Epithelial cell of esophagus (primary cell): ENCODE measurements around the gene VAMP5.
"Not testable (repeated sequence)": the region's sequence is repeated elsewhere in the genome, so short reads cannot be mapped to it uniquely, and the experiment has no call there.

Experiments used
- DNase-seq: peaks from one replicate; pipeline ENCODE4 v3.0.0; 2010; ENCODE audit warnings: low read depth
- H3K4me3 ChIP-seq: 2 replicates; pipeline ENCODE4 v1.5.1; 2011; ENCODE audit warnings: mild to moderate bottlenecking, low read length, control low read depth
- CTCF ChIP-seq: IDR thresholded peaks from 2 replicates; pipeline ENCODE4 v1.5.1; 2011; ENCODE audit warnings: low read depth, mild to moderate bottlenecking, low read length, control low read depth, inconsistent platforms; ENCODE audit not compliant: insufficient read depth; ENCODE audit errors: missing control alignments

The VAMP5 gene

DNA sequence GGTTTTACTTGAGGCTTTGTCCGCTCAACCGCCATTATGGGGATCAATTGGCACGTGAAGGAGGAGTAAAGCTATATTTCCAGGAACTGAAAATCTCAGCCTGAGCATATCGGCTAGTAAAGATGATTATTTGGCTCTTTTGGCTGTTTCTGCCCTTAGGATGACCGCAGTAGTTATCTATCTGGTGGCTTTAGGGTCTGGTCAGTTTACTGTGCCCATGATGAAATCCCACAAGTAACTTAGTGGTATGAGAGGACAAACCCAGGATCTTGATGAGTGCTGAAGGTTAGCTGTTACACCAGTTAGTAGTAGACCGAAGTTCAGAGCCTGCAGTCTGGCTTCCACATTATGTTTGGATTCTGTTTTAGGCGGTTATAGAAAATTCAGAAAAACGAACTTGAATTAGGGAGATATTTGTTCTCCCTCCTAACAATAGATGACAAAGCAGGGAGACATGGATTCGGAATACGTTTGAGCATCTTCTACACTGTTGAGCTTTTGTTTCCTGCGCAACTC lies 44.0 kb upstream of the VAMP5 start:
- no peak for DNase-seq
- H3K4me3 ChIP-seq: peak overlapping the region; percentile 69

DNA sequence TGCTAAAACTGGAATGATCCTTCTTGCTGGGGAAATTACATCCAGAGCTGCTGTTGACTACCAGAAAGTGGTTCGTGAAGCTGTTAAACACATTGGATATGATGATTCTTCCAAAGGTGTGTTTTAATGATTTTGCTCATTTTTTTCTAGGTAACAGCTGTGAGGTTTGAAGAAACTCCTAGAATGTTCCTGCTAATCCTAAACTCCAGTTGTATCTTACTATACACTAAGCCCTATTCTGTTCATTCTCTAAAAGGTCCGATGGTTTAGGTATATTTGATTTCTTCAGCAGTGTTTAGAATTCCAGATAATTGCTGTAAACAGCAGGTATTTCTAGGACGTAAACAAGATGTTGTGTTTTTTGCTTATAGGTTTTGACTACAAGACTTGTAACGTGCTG lies 43.0 kb upstream of the VAMP5 start:
- no peak for DNase-seq
- peak overlapping the region; percentile 69 for H3K4me3 ChIP-seq
- no peak for TF ChIP-seq CTCF

More for the DNA sequence above, 44.0 kb upstream of the VAMP5 start:
- no peak for TF ChIP-seq CTCF

GRCh38 chr2:85541753-85542457 lies 42.3 kb upstream of the VAMP5 start:
- H3K4me3 ChIP-seq: peak overlapping the region; percentile 69
- TF ChIP-seq CTCF: no peak
- DNase-seq: no peak

- TF ChIP-seq CTCF: no peak
- no peak overlapping the region for H3K4me3 ChIP-seq
- no peak for DNase-seq
Measured at GRCh38 chr2:85542777-85543176, 41.5 kb upstream of the VAMP5 start.

- not testable (repeated sequence) for DNase-seq, H3K4me3 ChIP-seq
Measured at GRCh38 chr2:85544254-85544691, 40.0 kb upstream of the VAMP5 start.

GRCh38 chr2:85544915-85545779 lies 39.1 kb upstream of the VAMP5 start:
- DNase-seq, H3K4me3 ChIP-seq: not testable (repeated sequence)

DNA sequence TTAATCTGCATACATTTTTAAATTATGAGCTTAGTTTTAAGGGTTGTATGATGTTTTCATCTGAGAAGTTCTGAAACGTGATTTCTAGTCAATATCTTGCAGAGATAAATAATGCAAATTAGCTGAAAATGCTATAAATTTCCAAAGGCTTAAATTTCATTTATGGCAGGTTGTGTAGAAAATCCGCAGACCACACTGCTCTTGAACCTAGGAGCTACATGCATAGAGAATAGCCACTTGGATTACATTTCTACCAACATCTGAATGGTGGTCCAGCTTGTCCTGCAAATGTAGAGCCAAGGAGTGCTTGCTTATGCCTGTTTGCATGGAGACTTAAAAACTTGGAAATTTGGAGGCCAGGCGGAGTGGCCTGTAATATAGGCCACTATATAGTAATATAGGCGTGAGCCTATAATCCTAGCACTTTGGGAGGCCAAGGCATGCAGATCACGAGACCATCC lies 38.4 kb upstream of the VAMP5 start:
- no peak for DNase-seq
- TF ChIP-seq CTCF: no peak
- H3K4me3 ChIP-seq: no peak overlapping the region
